Lower leg skin (tissue), 4 donors: ENCODE measurements around the gene FBXL3. TPM values are rescaled to one million over a fixed set of nuclear protein-coding genes. Genes with fewer than 3 reads are reported as not detected.
A peak's percentile ranks its signal among the peaks of the same experiment; 100 is the strongest.

Experiments
- DNase-seq, 2 donors: peaks; one replicate each; pipeline ENCODE4 v3.0.0-alpha.2; 2019; ENCODE audit warnings: low spot score in 2 of 2
- H3K4me3 ChIP-seq: fragments of 200-600 bp; sonication (generic); 2 replicates; pipeline ENCODE4 v1.5.1; 2017; ENCODE audit warnings: mild to moderate bottlenecking, low read depth; ENCODE audit not compliant: poor library complexity, severe bottlenecking
- POLR2A ChIP-seq, 2 donors: fragments of 450-650 bp; IDR thresholded peaks; one replicate each; pipeline ENCODE4 v1.6.1; 2016 to 2017; ENCODE audit warnings: antibody characterized with exemption in 2 of 2, mild to moderate bottlenecking in 1 of 2, moderate library complexity in 1 of 2
- WGBS, 2 donors: methylation state at CpG; one replicate each; pipeline ENCODE4 v1.1.5; 2018; 5-methylcytosine and 5-hydroxymethylcytosine counted together
- intact Hi-C: fragments of 100-400 bp; cut with DNase I; formaldehyde crosslinking; loops from one replicate; pipeline ENCODE4 v1.15.0; 2023; ENCODE audit warnings: low total_unique reads
- total RNA-seq, 4 donors: library from RNA; depleted of rRNA; stranded (reverse); fragments of >200 nt; gene quantifications; one replicate each; pipeline ENCODE4 v1.1.0, GENCODE V29; 2016
- TF ChIP-seq, protein P1 (sequence below), 3 donors: fragments of 450-650 bp; IDR thresholded peaks; one replicate each; pipeline ENCODE4 v1.5.1; 2016; ENCODE audit warnings: antibody characterized with exemption in 3 of 3, mild to moderate bottlenecking in 3 of 3, moderate library complexity in 2 of 3

FBXL3 gene, protein sequence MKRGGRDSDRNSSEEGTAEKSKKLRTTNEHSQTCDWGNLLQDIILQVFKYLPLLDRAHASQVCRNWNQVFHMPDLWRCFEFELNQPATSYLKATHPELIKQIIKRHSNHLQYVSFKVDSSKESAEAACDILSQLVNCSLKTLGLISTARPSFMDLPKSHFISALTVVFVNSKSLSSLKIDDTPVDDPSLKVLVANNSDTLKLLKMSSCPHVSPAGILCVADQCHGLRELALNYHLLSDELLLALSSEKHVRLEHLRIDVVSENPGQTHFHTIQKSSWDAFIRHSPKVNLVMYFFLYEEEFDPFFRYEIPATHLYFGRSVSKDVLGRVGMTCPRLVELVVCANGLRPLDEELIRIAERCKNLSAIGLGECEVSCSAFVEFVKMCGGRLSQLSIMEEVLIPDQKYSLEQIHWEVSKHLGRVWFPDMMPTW
- total RNA-seq: 100 to 1,000 TPM in 3 of 4 donors, 10 to 100 TPM in 1; 82.1 to 114 (median 110) TPM

DNA sequence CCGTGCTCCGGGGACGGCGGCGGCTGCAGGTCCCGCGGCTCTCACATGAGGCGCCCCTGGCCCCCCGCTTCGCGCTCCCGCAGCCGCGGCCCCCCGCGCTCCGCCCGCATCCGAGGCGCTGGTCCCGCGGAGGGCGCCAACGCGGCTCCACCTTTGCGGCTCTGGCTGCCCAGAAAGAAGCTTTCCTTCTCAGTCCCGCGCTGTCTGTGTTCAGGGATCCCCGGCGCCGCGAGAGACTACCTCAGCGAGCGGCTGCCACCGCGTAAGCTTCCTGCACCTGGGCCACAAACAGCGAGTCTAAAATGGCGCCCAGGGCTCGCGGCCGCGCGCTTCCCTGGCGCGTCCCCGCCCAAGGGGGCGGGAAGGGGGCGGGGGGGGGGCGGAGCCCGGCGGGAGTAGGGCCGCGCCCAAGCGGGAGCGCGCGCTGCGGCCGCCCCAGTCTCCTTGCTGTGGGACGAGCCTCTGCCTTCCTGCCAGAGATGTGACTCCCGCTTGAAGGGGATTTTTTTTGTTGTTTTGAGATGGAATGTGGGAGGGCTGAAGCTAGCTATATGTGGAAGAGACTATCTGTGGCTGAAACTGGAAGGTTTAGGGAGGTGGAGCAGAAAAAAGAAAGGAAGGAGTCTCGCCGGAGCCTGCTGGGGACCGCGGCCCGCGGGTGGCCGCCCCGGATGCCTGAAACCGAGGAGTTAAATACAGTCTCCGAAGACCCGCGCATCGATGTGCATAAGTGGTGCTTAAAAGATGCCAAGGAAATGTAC lies at the start of gene FBXL3:
Gene FBXL3 (minus strand): TSS at position 299 of the 761 bp plus-strand sequence. CDS start 5,299 bp downstream, outside the sequence.
- WGBS, 2 donors: 0 to 1% methylated on average over 34 to 38 of the region's 74 CpGs
- TF ChIP-seq POLR2A (IDR thresholded peaks at IDR 0.05): peak in 1 of 2 donors; percentile 24
- TF ChIP-seq, protein P1, sequence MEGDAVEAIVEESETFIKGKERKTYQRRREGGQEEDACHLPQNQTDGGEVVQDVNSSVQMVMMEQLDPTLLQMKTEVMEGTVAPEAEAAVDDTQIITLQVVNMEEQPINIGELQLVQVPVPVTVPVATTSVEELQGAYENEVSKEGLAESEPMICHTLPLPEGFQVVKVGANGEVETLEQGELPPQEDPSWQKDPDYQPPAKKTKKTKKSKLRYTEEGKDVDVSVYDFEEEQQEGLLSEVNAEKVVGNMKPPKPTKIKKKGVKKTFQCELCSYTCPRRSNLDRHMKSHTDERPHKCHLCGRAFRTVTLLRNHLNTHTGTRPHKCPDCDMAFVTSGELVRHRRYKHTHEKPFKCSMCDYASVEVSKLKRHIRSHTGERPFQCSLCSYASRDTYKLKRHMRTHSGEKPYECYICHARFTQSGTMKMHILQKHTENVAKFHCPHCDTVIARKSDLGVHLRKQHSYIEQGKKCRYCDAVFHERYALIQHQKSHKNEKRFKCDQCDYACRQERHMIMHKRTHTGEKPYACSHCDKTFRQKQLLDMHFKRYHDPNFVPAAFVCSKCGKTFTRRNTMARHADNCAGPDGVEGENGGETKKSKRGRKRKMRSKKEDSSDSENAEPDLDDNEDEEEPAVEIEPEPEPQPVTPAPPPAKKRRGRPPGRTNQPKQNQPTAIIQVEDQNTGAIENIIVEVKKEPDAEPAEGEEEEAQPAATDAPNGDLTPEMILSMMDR (IDR thresholded peaks at IDR 0.05): no peak
- H3K4me3 ChIP-seq: peak within 1 kb of the TSS; percentile 83
- intact Hi-C loops: no loop called here
- DNase-seq: peak; percentile 77 to 95

DNA sequence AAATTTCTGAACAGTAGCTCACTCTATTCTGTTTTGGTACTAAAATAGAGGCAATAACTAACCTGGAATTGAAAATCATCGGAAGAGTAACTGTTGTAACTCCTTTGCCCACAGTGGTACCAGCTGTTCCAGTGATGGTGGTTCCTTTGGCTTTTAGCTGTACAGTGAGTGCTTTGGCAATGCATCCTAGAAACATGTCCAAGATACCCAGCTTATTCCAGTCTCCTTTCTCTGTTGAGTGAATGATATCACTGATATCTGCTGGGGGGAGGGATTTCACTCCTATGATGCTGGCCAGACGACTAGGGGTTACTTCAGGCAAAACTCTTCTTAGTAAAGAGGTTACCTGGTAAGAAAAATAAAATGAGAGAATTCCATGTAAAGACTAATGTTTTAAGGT lies 40.6 kb upstream of the FBXL3 start:
- no peak for TF ChIP-seq POLR2A (IDR thresholded peaks at IDR 0.05)
- TF ChIP-seq, protein P1 (IDR thresholded peaks at IDR 0.05): no peak
- no peak for DNase-seq
- intact Hi-C loops: no loop called here
- no peak overlapping the region for H3K4me3 ChIP-seq
- 92 to 93% methylated on average over 2 of the region's 2 CpGs for WGBS, 2 donors

DNA sequence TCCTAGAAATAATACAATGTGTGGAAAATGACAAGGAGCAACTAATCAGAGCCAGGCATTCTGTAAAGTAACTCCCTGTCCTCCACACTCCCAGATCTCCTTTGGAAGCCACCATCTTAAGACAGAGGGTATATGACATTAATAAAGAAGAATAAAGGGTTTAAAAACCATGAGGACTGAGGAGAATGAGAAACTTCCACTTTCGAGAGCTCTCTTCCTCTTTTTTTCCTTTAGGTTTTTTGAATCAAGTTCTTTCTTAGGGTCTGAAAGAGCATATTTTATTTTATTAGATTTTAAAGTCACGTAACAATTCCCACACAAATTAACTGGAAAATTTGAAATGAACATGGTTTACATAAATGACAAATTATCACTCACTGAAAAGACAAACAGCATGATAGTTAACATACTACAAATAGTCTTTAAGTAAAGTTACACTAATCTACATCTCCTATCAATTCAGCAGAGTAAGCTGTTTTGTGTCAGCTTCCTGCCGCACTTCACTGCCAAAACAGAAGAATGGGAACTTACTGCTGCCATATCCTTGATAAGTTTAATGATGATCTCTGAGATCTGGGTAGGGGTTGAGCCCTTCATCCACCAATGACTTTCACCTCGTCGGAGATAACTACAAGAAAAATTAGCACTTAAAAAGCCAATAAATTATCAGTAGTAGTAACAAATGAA lies 38.6 kb upstream of the FBXL3 start:
- 83 to 89% methylated on average over 5 of the region's 5 CpGs for WGBS, 2 donors
- TF ChIP-seq, protein P1 (IDR thresholded peaks at IDR 0.05): no peak
- TF ChIP-seq POLR2A (IDR thresholded peaks at IDR 0.05): no peak
- H3K4me3 ChIP-seq: no peak overlapping the region
- DNase-seq: no peak
- intact Hi-C loops: no loop called here

DNA sequence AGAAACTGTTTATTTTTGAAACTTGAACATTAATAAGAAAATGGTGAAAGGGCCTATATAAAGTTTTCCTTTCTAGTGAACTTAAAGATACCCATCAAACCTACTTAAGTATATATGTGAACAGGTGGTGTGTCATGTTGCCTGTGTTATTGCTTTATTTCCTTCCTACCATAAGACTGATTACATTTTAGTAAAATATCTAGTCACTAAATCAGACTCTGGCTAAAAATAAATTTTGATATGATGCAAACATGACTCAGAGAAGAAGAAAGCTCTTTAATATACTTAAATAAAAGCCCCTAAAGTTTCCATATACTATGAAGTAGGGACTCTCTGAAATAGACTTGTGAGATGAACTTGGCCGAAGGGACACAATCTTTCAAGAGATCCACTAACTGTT lies 35.1 kb upstream of the FBXL3 start:
- no peak overlapping the region for H3K4me3 ChIP-seq
- DNase-seq: no peak
- TF ChIP-seq POLR2A (IDR thresholded peaks at IDR 0.05): no peak
- TF ChIP-seq, protein P1 (IDR thresholded peaks at IDR 0.05): no peak
- WGBS, 2 donors: 95 to 100% methylated on average over 1 of the region's 1 CpG
- intact Hi-C loops: no loop called here

DNA sequence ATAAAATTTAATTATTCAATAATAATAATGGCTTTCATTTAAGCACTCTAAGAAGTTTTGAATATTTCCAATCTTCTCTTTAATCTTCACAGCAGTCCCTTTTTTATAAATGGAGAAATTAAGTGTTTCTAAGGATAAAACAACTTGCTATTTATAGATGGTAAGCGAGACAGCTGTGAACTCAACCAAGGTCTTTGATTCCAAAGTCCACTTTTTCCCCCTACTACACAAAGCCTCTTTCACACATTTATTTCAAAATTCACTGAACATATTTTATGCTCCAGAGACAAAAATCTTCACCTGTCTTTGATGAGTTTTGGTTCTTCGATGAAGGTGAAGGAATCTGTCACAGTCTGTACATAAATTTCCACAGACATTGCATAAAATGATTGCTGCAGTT lies 34.4 kb upstream of the FBXL3 start:
- no peak for DNase-seq
- intact Hi-C loops: no loop called here
- TF ChIP-seq, protein P1 (IDR thresholded peaks at IDR 0.05): no peak
- TF ChIP-seq POLR2A (IDR thresholded peaks at IDR 0.05): no peak
- H3K4me3 ChIP-seq: no peak overlapping the region
- 86 to 90% methylated on average over 2 of the region's 2 CpGs for WGBS, 2 donors
